ENCODE data around the gene FBXL20. TPM values are rescaled to one million over a fixed set of nuclear protein-coding genes. Genes with fewer than 3 reads are reported as not detected.

Gene FBXL20
- total and polyA plus RNA-seq, 9 of the 15 experiments (the other 6 are each of a cell fraction or from before 2014, with no cell fraction given): 1.8 to 15.1 (median 5.6) TPM

GRCh38 chr17:39365872-39366271 is 35.6 kb downstream of the FBXL20 start:
- BruUV-seq (replicated peaks): no TSS peak
- Histone ChIP-seq H3K36me3 (ENCODE audit: control insufficient read depth, insufficient read depth, low read length) (no peaks in the 10 kb centered on the region), H3K9me3 (replicated peaks; ENCODE audit: control insufficient read depth, insufficient read depth, low read depth, low read length) (no peaks in the 10 kb centered on the region), H3K4me1 (replicated peaks in 1 of 2; ENCODE audit: control insufficient read depth in 2 of 2, insufficient read depth in 2 of 2, low read length in 2 of 2) (peaks cover 3 to 7% of the 10 kb centered on the region in 2 experiments; a peak in 3 of 5 replicates), H3K27me3 (ENCODE audit: control insufficient read depth in 2 of 2, insufficient read depth in 2 of 2, low read length in 2 of 2) (no peaks in the 10 kb centered on the region), H3K27ac (ENCODE audit: extremely low read depth, low read depth, low read length) (peak overlapping the region; percentile 82), H2AFZ (ENCODE audit: low read depth, low read length) (peak overlapping the region; percentile 91), H3K4me2 (ENCODE audit: insufficient read depth, low read length) (peak overlapping the region; percentile 73), H3K9ac (ENCODE audit: insufficient read depth in 1 of 2, low read depth in 2 of 2, low read length in 2 of 2) (peak overlapping the region; percentile 30 to 66; a peak in 3 of 4 replicates), H3K9me1 (ENCODE audit: control insufficient read depth, insufficient read depth, low read length) (no peaks in the 10 kb centered on the region), H4K20me1 (replicated peaks; ENCODE audit: control insufficient read depth, insufficient read depth, low read length) (no peaks in the 10 kb centered on the region), H3K4me3 (peak overlapping the region; percentile 32), H3K79me2 (ENCODE audit: control insufficient read depth, insufficient read depth, low read length) (peaks cover 37% of the 10 kb centered on the region)
- ChIA-PET POLR2A (interaction anchor here (0.7 to 1.5 kb wide), 6 partner anchors 8 to 95 kb away, joined by 3 to 6 read pairs (median 3); partner anchors contain the start of gene CDK12), CTCF (ENCODE audit: low intra/inter-chr PET ratio) (no interaction called here)
- TF ChIP-seq LEF1 (IDR thresholded peaks at IDR 0.05) (0 out of 2 replicates have a peak, but pooled peaks have one; percentile 5), PCBP2 (IDR thresholded peaks at IDR 0.05; ENCODE audit: low read depth, low read length, poor library complexity, severe bottlenecking) (no peak), PPARD (CRISPR knock-in tag; IDR thresholded peaks at IDR 0.05) (no peak), FOXM1 (IDR thresholded peaks at IDR 0.05; ENCODE audit: low read depth) (no peak), FOXM1 (CRISPR knock-in tag; IDR thresholded peaks at IDR 0.05; ENCODE audit: low read depth) (no peak), VEZF1 (CRISPR knock-in tag; IDR thresholded peaks at IDR 0.05) (0 out of 2 replicates have a peak, but pooled peaks have one; percentile 12)
- FAIRE-seq: peak; percentile 63
- WGBS (ENCODE audit: insufficient coverage, low coverage, missing lambda C conversion rate): 2% methylated on average over 5 of the region's 5 CpGs
- intact Hi-C loops (cut with micrococcal nuclease) (no loop called here), in situ Hi-C loops (cut with MboI) (no loop called here)
- ATAC-seq: peak; percentile 77
- DNase-seq (ENCODE audit: extremely low read depth in 1 of 4, low spot score in 3 of 4): peak in 1 of 4 experiments; percentile 32
